Bronchial epithelial cell (primary cell): ENCODE data around the gene ZNF679. TPM values are rescaled to one million over a fixed set of nuclear protein-coding genes. Genes with fewer than 3 reads are reported as not detected.
A peak's percentile ranks its signal among the peaks of the same experiment; 100 is the strongest.
"Not testable (repeated sequence)": the region's sequence is repeated elsewhere in the genome, so short reads cannot be mapped to it uniquely, and the experiment has no call there.

Source experiments
- DNase-seq: peaks from one replicate; pipeline ENCODE4 v3.0.0-alpha.2; 2010; ENCODE audit warnings: low read depth
- FAIRE-seq: peaks from 2 replicates; lab custom pipeline; 2011; peaks lifted over from hg19 to GRCh38; lab: Jason Lieb, UNC
- H3K27me3 ChIP-seq: 2 replicates; pipeline ENCODE4 v1.5.1; 2011; ENCODE audit warnings: low read length; ENCODE audit not compliant: control insufficient read depth, insufficient read depth
- H3K36me3 ChIP-seq: 2 replicates; pipeline ENCODE4 v1.5.1; 2011; ENCODE audit warnings: low read length; ENCODE audit not compliant: control insufficient read depth, insufficient read depth
- H3K4me3 ChIP-seq: 2 replicates; pipeline ENCODE4 v1.5.1; 2011; ENCODE audit warnings: mild to moderate bottlenecking, low read depth, low read length, control low read depth
- total RNA-seq: library from RNA; depleted of rRNA; stranded (reverse); fragments of >200 nt; gene quantifications from 2 replicates; pipeline ENCODE4 v1.2.1, GENCODE V29; 2014
- TF ChIP-seq, protein P1 (sequence below): IDR thresholded peaks from 2 replicates; pipeline ENCODE4 v1.5.1; 2011; ENCODE audit warnings: mild to moderate bottlenecking, moderate library complexity, low read length, control low read depth, inconsistent platforms; ENCODE audit not compliant: insufficient read depth, severe bottlenecking

ZNF679 gene
- total RNA-seq, 1 donor from 2014 or later = not detected

GRCh38 chr7:64184376-64184775, 43.9 kb upstream of the ZNF679 start:
- DNase-seq = no peak
- H3K36me3 ChIP-seq = no peaks in the 10 kb centered on the region
- no peak overlapping the region for H3K4me3 ChIP-seq
- no peaks in the 10 kb centered on the region for H3K27me3 ChIP-seq
- no peak for FAIRE-seq
- TF ChIP-seq, protein P1, sequence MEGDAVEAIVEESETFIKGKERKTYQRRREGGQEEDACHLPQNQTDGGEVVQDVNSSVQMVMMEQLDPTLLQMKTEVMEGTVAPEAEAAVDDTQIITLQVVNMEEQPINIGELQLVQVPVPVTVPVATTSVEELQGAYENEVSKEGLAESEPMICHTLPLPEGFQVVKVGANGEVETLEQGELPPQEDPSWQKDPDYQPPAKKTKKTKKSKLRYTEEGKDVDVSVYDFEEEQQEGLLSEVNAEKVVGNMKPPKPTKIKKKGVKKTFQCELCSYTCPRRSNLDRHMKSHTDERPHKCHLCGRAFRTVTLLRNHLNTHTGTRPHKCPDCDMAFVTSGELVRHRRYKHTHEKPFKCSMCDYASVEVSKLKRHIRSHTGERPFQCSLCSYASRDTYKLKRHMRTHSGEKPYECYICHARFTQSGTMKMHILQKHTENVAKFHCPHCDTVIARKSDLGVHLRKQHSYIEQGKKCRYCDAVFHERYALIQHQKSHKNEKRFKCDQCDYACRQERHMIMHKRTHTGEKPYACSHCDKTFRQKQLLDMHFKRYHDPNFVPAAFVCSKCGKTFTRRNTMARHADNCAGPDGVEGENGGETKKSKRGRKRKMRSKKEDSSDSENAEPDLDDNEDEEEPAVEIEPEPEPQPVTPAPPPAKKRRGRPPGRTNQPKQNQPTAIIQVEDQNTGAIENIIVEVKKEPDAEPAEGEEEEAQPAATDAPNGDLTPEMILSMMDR = no peak

DNA sequence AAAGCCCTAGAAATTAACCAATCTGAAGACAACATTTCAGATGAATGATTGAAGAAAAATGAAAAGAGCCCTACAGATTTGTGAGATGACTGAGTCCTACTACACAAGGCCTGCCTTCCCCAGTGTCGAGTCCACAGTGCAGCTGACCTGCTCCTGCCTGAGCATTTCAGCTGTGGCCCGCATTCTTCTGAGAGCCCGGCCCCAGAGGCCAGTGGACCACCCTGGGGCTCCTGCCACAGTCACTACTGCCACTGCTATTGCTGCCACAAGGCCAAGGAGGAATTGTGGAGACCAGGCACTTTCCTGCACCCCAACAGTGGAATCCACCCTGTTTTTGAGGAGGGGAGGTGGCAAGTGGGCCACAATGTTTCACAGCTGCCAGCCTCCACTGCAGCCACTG, 40.9 kb upstream of the ZNF679 start:
- FAIRE-seq (no peak), DNase-seq (no peak)
- no peaks in the 10 kb centered on the region for H3K36me3 ChIP-seq
- no peaks in the 10 kb centered on the region for H3K27me3 ChIP-seq
- TF ChIP-seq, protein P1 = no peak
- H3K4me3 ChIP-seq = no peak overlapping the region

DNA sequence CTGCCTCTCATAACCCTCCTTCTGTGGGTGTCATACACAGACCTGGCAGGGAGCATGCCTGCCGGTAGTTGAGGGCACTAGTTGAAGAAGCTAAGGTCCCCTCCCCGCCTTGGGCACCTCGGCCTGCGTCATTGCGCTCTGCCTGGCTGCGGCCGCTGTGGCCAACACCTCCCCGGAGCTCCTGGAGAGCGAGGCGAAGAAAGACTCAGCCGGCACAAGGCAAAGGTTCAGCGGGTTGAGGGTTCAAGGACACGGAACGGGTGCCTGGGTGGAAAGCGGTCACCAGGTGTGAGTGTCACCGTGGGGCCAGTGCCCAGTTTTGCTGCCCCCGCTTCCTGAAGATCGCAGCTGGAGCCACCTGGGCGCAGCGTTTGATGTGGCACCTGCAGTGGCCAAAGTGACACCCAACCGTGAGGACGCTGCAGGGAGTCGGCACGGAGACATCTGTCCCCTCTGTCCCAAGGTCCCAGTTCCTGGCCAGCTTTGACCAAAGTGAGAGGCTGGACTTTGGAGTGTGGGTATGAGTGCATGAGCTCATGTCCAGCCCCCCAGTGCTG, 36.0 kb upstream of the ZNF679 start:
- no peaks in the 10 kb centered on the region for H3K27me3 ChIP-seq
- TF ChIP-seq, protein P1 = no peak
- no peak overlapping the region for H3K4me3 ChIP-seq
- H3K36me3 ChIP-seq = no peaks in the 10 kb centered on the region
- FAIRE-seq (peak; percentile 55), DNase-seq (no peak)

- TF ChIP-seq, protein P1 = no peak
- FAIRE-seq = no peak
Observed at GRCh38 chr7:64192775-64193174, 35.5 kb upstream of the ZNF679 start.

GRCh38 chr7:64206903-64207302, 21.4 kb upstream of the ZNF679 start, which contains the start of gene ZNF735:
Gene ZNF735, plus strand, starts transcription at chr7:64207203. Its CDS starts 0 bp downstream, at chr7:64207203.
- DNase-seq (no peak), FAIRE-seq (no peak)
- Histone ChIP-seq H3K4me3 (no peak within 1 kb of the TSS), H3K36me3 (no peaks in the 10 kb centered on the region), H3K27me3 (no peaks in the 10 kb centered on the region)
- TF ChIP-seq, protein P1 = no peak

More at GRCh38 chr7:64192775-64193174, 35.5 kb upstream of the ZNF679 start:
- DNase-seq = no peak
- Histone ChIP-seq H3K27me3 (no peaks in the 10 kb centered on the region), H3K4me3 (no peak overlapping the region), H3K36me3 (no peaks in the 10 kb centered on the region)

DNA sequence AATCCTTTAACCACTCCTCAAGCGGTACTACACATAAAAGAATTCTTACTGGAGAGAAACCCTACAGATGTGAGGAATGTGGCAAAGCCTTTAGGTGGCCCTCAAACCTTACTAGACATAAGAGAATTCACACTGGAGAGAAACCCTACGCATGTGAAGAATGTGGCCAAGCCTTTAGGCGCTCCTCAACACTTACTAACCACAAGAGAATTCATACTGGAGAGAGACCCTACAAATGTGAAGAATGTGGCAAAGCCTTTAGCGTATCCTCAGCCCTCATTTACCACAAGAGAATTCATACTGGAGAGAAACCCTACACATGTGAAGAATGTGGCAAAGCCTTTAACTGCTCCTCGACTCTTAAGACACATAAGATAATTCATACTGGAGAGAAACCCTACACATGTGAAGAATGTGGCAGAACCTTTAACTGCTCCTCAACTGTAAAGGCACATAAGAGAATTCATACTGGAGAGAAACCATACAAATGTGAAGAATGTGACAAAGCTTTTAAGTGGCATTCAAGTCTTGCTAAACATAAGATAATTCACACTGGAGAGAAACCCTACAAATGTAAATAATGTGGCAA, 8.5 kb upstream of the ZNF679 start:
- FAIRE-seq, H3K4me3 ChIP-seq, DNase-seq, H3K27me3 ChIP-seq, H3K36me3 ChIP-seq: not testable (repeated sequence)
